ENCODE measurements around the gene GABRA6. TPM values are rescaled to one million over a fixed set of nuclear protein-coding genes. Genes with fewer than 3 reads are reported as not detected.

The GABRA6 gene
- total RNA-seq, 2 donors from 2014 or later, result not detected

DNA sequence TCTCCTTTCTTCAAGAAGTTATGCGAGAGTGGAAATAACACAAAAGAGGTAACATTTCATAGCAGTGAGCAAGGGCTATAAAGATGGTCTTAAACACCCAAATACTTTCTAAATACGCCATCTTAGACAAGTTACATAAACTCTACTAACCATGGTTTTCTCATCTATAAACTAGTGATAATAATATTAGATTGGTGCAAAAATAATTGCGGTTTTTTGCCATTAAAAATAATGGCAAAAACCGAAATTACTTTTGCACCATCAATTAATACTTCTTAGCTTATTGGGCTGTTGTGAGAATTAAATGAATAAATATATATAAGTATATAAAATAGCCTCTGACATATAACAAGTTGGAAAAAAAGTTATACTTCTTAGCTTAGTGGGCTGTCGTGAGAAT is 23.7 kb downstream of the GABRA6 start:
- H3K4me1 Mint-ChIP-seq, result peaks cover 2% of the 10 kb centered on the region
- 98 to 100% methylated on average over 1 to 3 of the region's 5 CpGs for WGBS, 2 experiments (ENCODE audit: insufficient coverage in 1 of 2, insufficient read length in 1 of 2)
- no peak overlapping the region for H3K27ac Mint-ChIP-seq
- no peaks in the 10 kb centered on the region for H3K9me3 Mint-ChIP-seq
- no peaks in the 10 kb centered on the region for H3K4me1 ChIP-seq (ENCODE audit: control insufficient read depth, insufficient read depth, low read length)
- no peaks in the 10 kb centered on the region for H3K9me3 ChIP-seq (ENCODE audit: control insufficient read depth, low read length)
- H3K27ac ChIP-seq (ENCODE audit: low read depth, low read length), result no peak overlapping the region
- TF ChIP-seq, protein P1, sequence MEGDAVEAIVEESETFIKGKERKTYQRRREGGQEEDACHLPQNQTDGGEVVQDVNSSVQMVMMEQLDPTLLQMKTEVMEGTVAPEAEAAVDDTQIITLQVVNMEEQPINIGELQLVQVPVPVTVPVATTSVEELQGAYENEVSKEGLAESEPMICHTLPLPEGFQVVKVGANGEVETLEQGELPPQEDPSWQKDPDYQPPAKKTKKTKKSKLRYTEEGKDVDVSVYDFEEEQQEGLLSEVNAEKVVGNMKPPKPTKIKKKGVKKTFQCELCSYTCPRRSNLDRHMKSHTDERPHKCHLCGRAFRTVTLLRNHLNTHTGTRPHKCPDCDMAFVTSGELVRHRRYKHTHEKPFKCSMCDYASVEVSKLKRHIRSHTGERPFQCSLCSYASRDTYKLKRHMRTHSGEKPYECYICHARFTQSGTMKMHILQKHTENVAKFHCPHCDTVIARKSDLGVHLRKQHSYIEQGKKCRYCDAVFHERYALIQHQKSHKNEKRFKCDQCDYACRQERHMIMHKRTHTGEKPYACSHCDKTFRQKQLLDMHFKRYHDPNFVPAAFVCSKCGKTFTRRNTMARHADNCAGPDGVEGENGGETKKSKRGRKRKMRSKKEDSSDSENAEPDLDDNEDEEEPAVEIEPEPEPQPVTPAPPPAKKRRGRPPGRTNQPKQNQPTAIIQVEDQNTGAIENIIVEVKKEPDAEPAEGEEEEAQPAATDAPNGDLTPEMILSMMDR (conservative IDR thresholded peaks at IDR 0.05), result no peak
- no peak overlapping the region for H3K9ac ChIP-seq (ENCODE audit: extremely low read depth, low read length, poor library complexity, severe bottlenecking)
- no peaks in the 10 kb centered on the region for H3K27me3 ChIP-seq (ENCODE audit: control insufficient read depth, insufficient read depth, low read length, poor library complexity, severe bottlenecking)
- no peak overlapping the region for H3K4me3 ChIP-seq (ENCODE audit: low read length)
- no peaks in the 10 kb centered on the region for H3K36me3 Mint-ChIP-seq (ENCODE audit: low read depth)
- H3K36me3 ChIP-seq (ENCODE audit: control insufficient read depth, insufficient read depth, low read length), result no peaks in the 10 kb centered on the region
- DNase-seq, result no peak
- no peaks in the 10 kb centered on the region for H3K27me3 Mint-ChIP-seq (ENCODE audit: insufficient read depth)
- H3K4me3 Mint-ChIP-seq, result no peak overlapping the region

DNA sequence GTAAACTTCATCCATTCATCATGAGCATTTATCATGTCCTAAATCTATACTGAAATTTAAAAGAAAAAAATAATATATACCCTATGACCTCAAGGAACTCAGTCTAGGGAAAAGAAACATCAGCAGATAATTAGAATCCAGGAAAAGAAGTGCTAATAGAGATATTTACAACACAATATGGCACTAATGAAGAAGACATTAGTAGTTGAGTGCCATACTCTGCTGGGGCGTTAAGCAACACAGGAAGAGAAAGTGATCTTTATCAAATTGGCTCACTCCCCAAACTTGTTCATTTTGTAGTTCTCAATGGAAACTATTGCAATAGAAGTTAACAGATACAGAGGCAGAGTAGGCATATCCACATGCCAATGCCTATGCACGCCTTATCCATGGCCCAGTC is 27.5 kb downstream of the GABRA6 start:
- H3K9me3 Mint-ChIP-seq, result no peaks in the 10 kb centered on the region
- H3K36me3 Mint-ChIP-seq (ENCODE audit: low read depth), result no peaks in the 10 kb centered on the region
- Histone ChIP-seq H3K9ac (ENCODE audit: extremely low read depth, low read length, poor library complexity, severe bottlenecking) (no peak overlapping the region), H3K27me3 (ENCODE audit: control insufficient read depth, insufficient read depth, low read length, poor library complexity, severe bottlenecking) (no peaks in the 10 kb centered on the region), H3K9me3 (ENCODE audit: control insufficient read depth, low read length) (peaks cover 4% of the 10 kb centered on the region), H3K36me3 (ENCODE audit: control insufficient read depth, insufficient read depth, low read length) (no peaks in the 10 kb centered on the region), H3K4me1 (ENCODE audit: control insufficient read depth, insufficient read depth, low read length) (no peaks in the 10 kb centered on the region), H3K27ac (ENCODE audit: low read depth, low read length) (no peak overlapping the region), H3K4me3 (ENCODE audit: low read length) (no peak overlapping the region)
- TF ChIP-seq, protein P1 (conservative IDR thresholded peaks at IDR 0.05), result no peak
- H3K4me3 Mint-ChIP-seq, result no peak overlapping the region
- 88% methylated on average over 2 of the region's 2 CpGs; no CpG with 5 or more reads in 1 of the 2 experiments for WGBS, 2 experiments (ENCODE audit: insufficient coverage in 1 of 2, insufficient read length in 1 of 2)
- DNase-seq, result no peak
- no peaks in the 10 kb centered on the region for H3K27me3 Mint-ChIP-seq (ENCODE audit: insufficient read depth)
- no peak overlapping the region for H3K27ac Mint-ChIP-seq
- peaks cover 2% of the 10 kb centered on the region for H3K4me1 Mint-ChIP-seq

DNA sequence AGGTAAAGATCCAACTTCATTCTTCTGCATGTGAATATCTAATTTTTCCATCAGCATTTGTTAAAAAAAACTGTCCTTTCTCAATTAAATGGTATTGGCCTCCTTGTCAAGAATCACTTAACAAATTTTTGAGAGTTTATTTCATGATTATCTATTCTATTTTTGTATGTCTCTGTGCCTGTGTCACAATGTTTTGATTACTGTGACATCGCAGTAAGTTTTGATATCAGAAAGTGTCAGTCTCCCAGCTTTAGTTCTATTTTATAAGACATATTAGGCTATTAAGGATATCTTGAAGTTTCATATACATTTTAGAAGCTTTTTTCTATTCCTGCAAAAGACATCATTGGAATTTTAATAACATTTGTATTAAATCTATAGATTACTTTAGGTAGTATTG is 33.6 kb downstream of the GABRA6 start:
- no peak overlapping the region for H3K9ac ChIP-seq (ENCODE audit: extremely low read depth, low read length, poor library complexity, severe bottlenecking)
- H3K4me3 ChIP-seq (ENCODE audit: low read length), result no peak overlapping the region
- no peak for DNase-seq
- Mint-ChIP-seq H3K36me3 (ENCODE audit: low read depth) (no peaks in the 10 kb centered on the region), H3K27ac (no peak overlapping the region), H3K4me1 (no peaks in the 10 kb centered on the region), H3K9me3 (no peaks in the 10 kb centered on the region), H3K4me3 (no peak overlapping the region), H3K27me3 (ENCODE audit: insufficient read depth) (no peaks in the 10 kb centered on the region)
- H3K27ac ChIP-seq (ENCODE audit: low read depth, low read length), result no peak overlapping the region
- WGBS, 2 experiments (ENCODE audit: insufficient coverage in 1 of 2, insufficient read length in 1 of 2), result 71% methylated on average over 1 of the region's 1 CpG; no CpG with 5 or more reads in 1 of the 2 experiments
- peaks cover 4% of the 10 kb centered on the region for H3K9me3 ChIP-seq (ENCODE audit: control insufficient read depth, low read length)
- H3K4me1 ChIP-seq (ENCODE audit: control insufficient read depth, insufficient read depth, low read length), result no peaks in the 10 kb centered on the region
- TF ChIP-seq, protein P1 (conservative IDR thresholded peaks at IDR 0.05), result no peak
- no peaks in the 10 kb centered on the region for H3K36me3 ChIP-seq (ENCODE audit: control insufficient read depth, insufficient read depth, low read length)
- H3K27me3 ChIP-seq (ENCODE audit: control insufficient read depth, insufficient read depth, low read length, poor library complexity, severe bottlenecking), result no peaks in the 10 kb centered on the region
